Measurements from ENCODE around the gene SERINC2. TPM values are rescaled to one million over a fixed set of nuclear protein-coding genes. Genes with fewer than 3 reads are reported as not detected.

The SERINC2 gene
- total and polyA plus RNA-seq, 2 of the 8 experiments (the other 6 are each of a cell fraction or from before 2014, with no cell fraction given): 31.4 to 60.0 TPM

GRCh38 chr1:31415658-31416057 lies 2.6 kb downstream of the SERINC2 start:
- 0 out of 2 replicates have a peak, but pooled peaks cover 2% of the 10 kb centered on the region for H3K79me1 ChIP-seq (ENCODE audit: low read depth, low read length)
- H4K91ac ChIP-seq (replicated peaks; ENCODE audit: insufficient read length, low read length): no peak overlapping the region
- no peak overlapping the region; a peak in 1 of 7 replicates for H3K9ac ChIP-seq (replicated peaks in 1 of 4; ENCODE audit: extremely low read depth in 1 of 4, low read depth in 3 of 4, low read length in 3 of 4)
- peaks cover 11% of the 10 kb centered on the region for H3K23me2 ChIP-seq (ENCODE audit: low read depth, low read length)
- CTCF ChIA-PET (ENCODE audit: partially characterized antibody): interaction anchor here (0.7 to 19.2 kb wide), 3 partner anchors 7 to 133 kb away, joined by 3 to 415 read pairs (median 63); no protein-coding TSS in a partner anchor
- FAIRE-seq: no peak
- no peak overlapping the region for H4K5ac ChIP-seq (ENCODE audit: insufficient read length, low read depth, low read length)
- no peak overlapping the region for H2AFZ ChIP-seq (ENCODE audit: low read length)
- POLR2A ChIA-PET (ENCODE audit: partially characterized antibody): interaction anchor here (1.9 to 4.2 kb wide), 2 partner anchors 10 to 42 kb away, joined by 5 to 26 read pairs; partner anchors contain the start of gene FABP3
- H3K56ac ChIP-seq (replicated peaks; ENCODE audit: insufficient read length, low read depth, low read length): no peak overlapping the region
- 70% methylated on average over 2 of the region's 2 CpGs; no CpG with 5 or more reads in 1 of the 2 experiments for WGBS, 2 experiments (ENCODE audit: extremely low coverage in 1 of 2, insufficient coverage in 1 of 2, insufficient read length in 1 of 2, insufficient replicate concordance in 2 of 2, low coverage in 1 of 2, low lambda C conversion rate in 2 of 2, missing lambda C conversion rate in 1 of 2)
- no peaks in the 10 kb centered on the region for H3K9me3 ChIP-seq (ENCODE audit: insufficient read depth in 2 of 2, low read depth in 1 of 2, low read length in 1 of 2)
- no peak overlapping the region; a peak in 1 of 4 replicates for H3K4me2 ChIP-seq (ENCODE audit: insufficient read depth in 1 of 2, low read depth in 2 of 2, low read length in 2 of 2)
- no peaks in the 10 kb centered on the region for H3K36me3 ChIP-seq (ENCODE audit: control insufficient read depth in 2 of 4, insufficient read depth in 4 of 4, low read length in 3 of 4)
- no peak overlapping the region for H3K4me3 ChIP-seq (ENCODE audit: extremely low read depth in 1 of 4, insufficient read depth in 2 of 4, low read depth in 3 of 4, low read length in 4 of 4)
- peaks cover 0 to 9% of the 10 kb centered on the region in 2 experiments; a peak in 1 of 4 replicates for H3K79me2 ChIP-seq (ENCODE audit: control insufficient read depth in 1 of 2, insufficient read depth in 2 of 2, low read length in 2 of 2)
- H4K20me1 ChIP-seq (replicated peaks in 1 of 2; ENCODE audit: control insufficient read depth in 1 of 2, insufficient read depth in 2 of 2, low read length in 2 of 2): peaks cover 0 to 1% of the 10 kb centered on the region in 2 experiments
- DNase-seq (ENCODE audit: low read depth in 1 of 2, low spot score in 2 of 2): no peak
- H2BK20ac ChIP-seq (ENCODE audit: low read length): peak overlapping the region; percentile 43; the same call in 1 of the 2 replicates
- H2BK5ac ChIP-seq (ENCODE audit: low read depth, low read length): no peak overlapping the region
- H3K4ac ChIP-seq (replicated peaks; ENCODE audit: insufficient read length, low read depth, low read length): no peak overlapping the region
- no peak overlapping the region for H3K23ac ChIP-seq (ENCODE audit: insufficient read length)
- no peak overlapping the region for H2BK12ac ChIP-seq (ENCODE audit: low read depth, low read length)
- no peak overlapping the region for H3K14ac ChIP-seq (ENCODE audit: insufficient read length)
- H3K4me1 ChIP-seq (replicated peaks in 1 of 4; ENCODE audit: control insufficient read depth in 3 of 4, insufficient read depth in 4 of 4, low read length in 3 of 4): peaks cover 10 to 27% (median 13%) of the 10 kb centered on the region in 4 experiments
- no peak overlapping the region for H2BK15ac ChIP-seq (ENCODE audit: low read length)
- no peak overlapping the region; the same call in 1 of the 2 replicates for H3K27ac ChIP-seq (ENCODE audit: low read depth, low read length)
- H4K8ac ChIP-seq (ENCODE audit: extremely low read depth, insufficient read depth, low read length): 0 out of 2 replicates have a peak overlapping the region, but pooled peaks have one; percentile 22
- peaks cover 0 to 6% (median 2%) of the 10 kb centered on the region in 4 experiments; a peak in 3 of 7 replicates for H3K27me3 ChIP-seq (replicated peaks in 1 of 4; ENCODE audit: control insufficient read depth in 3 of 4, extremely low read depth in 1 of 4, insufficient read depth in 3 of 4, low read length in 3 of 4)
- H2BK120ac ChIP-seq (replicated peaks; ENCODE audit: low read depth, low read length): no peak overlapping the region
- no peak overlapping the region; the same call in 1 of the 2 replicates for H3K18ac ChIP-seq (ENCODE audit: extremely low read depth, low read length)
- no peak overlapping the region for H2AK5ac ChIP-seq (ENCODE audit: low read depth, low read length)
- TF ChIP-seq POU5F1 (IDR thresholded peaks at IDR 0.05; ENCODE audit: low read depth, low read length) (no peak), USF2 (IDR thresholded peaks at IDR 0.05; ENCODE audit: low read length) (no peak), YY1 (IDR thresholded peaks at IDR 0.05; ENCODE audit: low read depth, low read length) (no peak), MAFK (IDR thresholded peaks at IDR 0.05; ENCODE audit: low read depth, low read length) (no peak), CTCF (IDR thresholded peaks at IDR 0.05; ENCODE audit: control extremely low read depth in 1 of 3, insufficient read depth in 1 of 3, low read depth in 1 of 3, low read length in 3 of 3) (no peak), SIX5 (IDR thresholded peaks at IDR 0.05; ENCODE audit: low read depth, low read length) (no peak), RBBP5 (IDR thresholded peaks at IDR 0.05; ENCODE audit: borderline replicate concordance, low read depth, low read length) (no peak)
